K562 (cell line): ENCODE measurements around the gene PRKD1. TPM values are rescaled to one million over a fixed set of nuclear protein-coding genes. Genes with fewer than 3 reads are reported as not detected.

Experiments used
- ATAC-seq: fragments of 200-7000 bp; cut with Tn5 transposase; 3 replicates; pipeline ENCODE4 v1.9.1; 2020; ENCODE audit warnings: moderate library complexity
- BruUV-seq: library from RNA; stranded (reverse); fragments of 400-500 nt; replicated peaks from 2 replicates; lab custom pipeline; 2021; lab: Mats Ljungman, UMichigan
- CTCF ChIA-PET: fragments of 300-600 bp; formaldehyde crosslinking; extraction: SDS; loops from one replicate; lab custom pipeline; 2021; ENCODE audit warnings: low intra/inter-chr PET ratio; lab: Yijun Ruan, JAX
- POLR2A ChIA-PET: fragments of 300-600, 350-650 bp; sonication (Branson Sonifier 250); formaldehyde crosslinking; extraction: SDS; loops from one replicate; lab custom pipeline; 2021; ENCODE audit warnings: antibody characterized with exemption, inconsistent platforms; lab: Yijun Ruan, JAX
- DNase-seq, 4 experiments: peaks; one replicate each; pipeline versions ENCODE4 v3.0.0 to v3.0.0-alpha.2; 2011 to 2018; ENCODE audit warnings: low spot score in 3 of 4, mixed read lengths in 3 of 4; ENCODE audit errors: extremely low read depth in 1 of 4
- FAIRE-seq: peaks from 2 replicates; lab custom pipeline; 2011; peaks lifted over from hg19 to GRCh38; lab: Jason Lieb, UNC
- H2AFZ ChIP-seq: 2 replicates; pipeline ENCODE4 v1.6.0; 2011; ENCODE audit warnings: low read depth, low read length, control low read depth, inconsistent platforms
- H3K27ac ChIP-seq: fragments of 200-600 bp; 3 replicates; pipeline ENCODE4 v1.8.0; 2011; ENCODE audit warnings: low read depth, mild to moderate bottlenecking, control low read depth, inconsistent platforms, low read length, moderate library complexity, mixed read lengths; ENCODE audit errors: extremely low read depth
- H3K27me3 ChIP-seq, 2 experiments: fragments of 300-600 bp in 1 of 2; 2 replicates in 1 of 2; 3 replicates in 1 of 2; pipeline versions ENCODE4 v1.6.0 to v1.8.0; 2011; ENCODE audit warnings: inconsistent platforms in 2 of 2, low read length in 2 of 2, mild to moderate bottlenecking in 1 of 2, mixed read lengths in 1 of 2, moderate library complexity in 1 of 2; ENCODE audit not compliant: control insufficient read depth in 2 of 2, insufficient read depth in 2 of 2
- H3K36me3 ChIP-seq: fragments of 300-600 bp; 3 replicates; pipeline ENCODE4 v1.8.0; 2011; ENCODE audit warnings: mild to moderate bottlenecking, low read length, inconsistent platforms; ENCODE audit not compliant: control insufficient read depth, insufficient read depth
- H3K4me1 ChIP-seq, 2 experiments: fragments of 200-600 bp in 1 of 2; replicated peaks in 1 of 2; 2 replicates in 1 of 2; 3 replicates in 1 of 2; pipeline versions ENCODE4 v1.5.1 to v1.8.0; 2011; ENCODE audit warnings: inconsistent platforms in 2 of 2, low read length in 2 of 2, mild to moderate bottlenecking in 1 of 2, mixed read lengths in 1 of 2, moderate library complexity in 1 of 2; ENCODE audit not compliant: control insufficient read depth in 2 of 2, insufficient read depth in 2 of 2
- H3K4me2 ChIP-seq: 2 replicates; pipeline ENCODE4 v1.6.1; 2011; ENCODE audit warnings: low read length, control low read depth, inconsistent platforms, mixed read lengths; ENCODE audit not compliant: insufficient read depth
- H3K4me3 ChIP-seq: fragments of 200-600 bp; sonication (generic), shearing (Covaris generic); 2 replicates; pipeline ENCODE4 v1.5.1; 2016; ENCODE audit warnings: control low read depth, inconsistent platforms
- H3K79me2 ChIP-seq: fragments of 200-600 bp; 3 replicates; pipeline ENCODE4 v1.8.0; 2011; ENCODE audit warnings: low read length, inconsistent platforms; ENCODE audit not compliant: control insufficient read depth, insufficient read depth
- H3K9ac ChIP-seq, 2 experiments: 2 replicates each; pipeline versions ENCODE4 v1.6.0 to v1.6.1; 2011; ENCODE audit warnings: low read depth in 2 of 2, low read length in 2 of 2, control low read depth in 1 of 2, inconsistent platforms in 1 of 2, mild to moderate bottlenecking in 1 of 2, mixed read lengths in 1 of 2; ENCODE audit not compliant: insufficient read depth in 1 of 2
- H3K9me1 ChIP-seq: one replicate; pipeline ENCODE4 v1.6.0; 2011; ENCODE audit warnings: inconsistent platforms, mild to moderate bottlenecking, low read length, moderate library complexity; ENCODE audit not compliant: control insufficient read depth, insufficient read depth
- H3K9me3 ChIP-seq: replicated peaks from 2 replicates; pipeline ENCODE4 v1.5.1; 2011; ENCODE audit warnings: low read depth, low read length, inconsistent platforms; ENCODE audit not compliant: control insufficient read depth, insufficient read depth
- H4K20me1 ChIP-seq: replicated peaks from 2 replicates; pipeline ENCODE4 v1.6.1; 2011; ENCODE audit warnings: low read length, inconsistent platforms, mixed read lengths; ENCODE audit not compliant: control insufficient read depth, insufficient read depth
- CREM ChIP-seq: IDR thresholded peaks from 2 replicates; pipeline ENCODE4 v1.6.1; 2014; ENCODE audit warnings: antibody characterized with exemption, low read depth
- DPF2 ChIP-seq: fragments of 450-650 bp; IDR thresholded peaks from 2 replicates; pipeline ENCODE4 v1.6.1; 2016
- ETS1 ChIP-seq: conservative IDR thresholded peaks from 2 replicates; pipeline ENCODE4 v1.6.1; 2011; ENCODE audit warnings: low read depth, mild to moderate bottlenecking, low read length; ENCODE audit not compliant: control insufficient read depth
- GTF2E2 ChIP-seq: fragments of 200-800 bp; sonication (Bioruptor generic); IDR thresholded peaks from 2 replicates; pipeline ENCODE4 v1.6.1; 2016; ENCODE audit warnings: missing genetic modification characterization, missing compliant biosample characterization
- HDAC1 ChIP-seq, 2 experiments: fragments of 450-650 bp; IDR thresholded peaks; 2 replicates each; pipeline ENCODE4 v1.6.1; 2016 to 2017; ENCODE audit warnings: inconsistent platforms in 1 of 2, mild to moderate bottlenecking in 1 of 2, moderate library complexity in 1 of 2
- IRF1 ChIP-seq: sonication (generic); formaldehyde crosslinking; IDR thresholded peaks from 2 replicates; pipeline ENCODE4 v1.8.0; 2022; ENCODE audit warnings: missing genetic modification reagents, mild to moderate bottlenecking, borderline replicate concordance
- MLX ChIP-seq, 2 experiments: fragments of 450-650 bp in 1 of 2; sonication (generic) in 1 of 2; formaldehyde crosslinking; conservative IDR thresholded peaks; 2 replicates each; pipeline versions ENCODE4 v1.4.0 to v1.8.1; 2020 to 2022; ENCODE audit warnings: mild to moderate bottlenecking in 1 of 2, missing genetic modification reagents in 1 of 2
- NR3C1 ChIP-seq: sonication (generic); formaldehyde crosslinking; IDR thresholded peaks from 2 replicates; pipeline ENCODE4 v1.8.1; 2022; ENCODE audit warnings: missing genetic modification reagents
- OTX1 ChIP-seq: fragments of 450-650 bp; formaldehyde crosslinking; IDR thresholded peaks from 2 replicates; pipeline ENCODE4 v1.4.0; 2022; ENCODE audit warnings: mild to moderate bottlenecking
- RBM39 ChIP-seq: fragments of 200-400 bp; formaldehyde crosslinking; optimal IDR thresholded peaks from 2 replicates; pipeline ENCODE3; 2018; ENCODE audit warnings: low read depth, low read length
- ZBTB5 ChIP-seq: fragments of 450-650 bp; IDR thresholded peaks from 2 replicates; pipeline ENCODE4 v1.6.1; 2017; ENCODE audit warnings: antibody characterized with exemption
- ZHX1 ChIP-seq: fragments of 150-350 bp; conservative IDR thresholded peaks from 2 replicates; pipeline ENCODE4 v1.6.1; 2014; ENCODE audit warnings: low read length
- ZKSCAN1 ChIP-seq: fragments of 150-350 bp; IDR thresholded peaks from 2 replicates; pipeline ENCODE4 v1.6.1; 2016; ENCODE audit warnings: low read depth, low read length
- ZNF311 ChIP-seq: fragments of 250-450 bp; sonication (Bioruptor Pico); IDR thresholded peaks from 2 replicates; pipeline ENCODE4 v1.4.0; 2020; ENCODE audit warnings: mild to moderate bottlenecking, moderate library complexity
- ZNF511 ChIP-seq: sonication (generic); formaldehyde crosslinking; IDR thresholded peaks from 2 replicates; pipeline ENCODE4 v1.8.0; 2022; ENCODE audit warnings: mild to moderate bottlenecking, missing genetic modification reagents
- WGBS: fragments of 100-300 bp; shearing (Covaris generic); methylation state at CpG from one replicate; pipeline ENCODE4 v1.1.6; 2016; ENCODE audit warnings: low coverage, mixed read lengths; ENCODE audit not compliant: insufficient coverage; ENCODE audit errors: missing lambda C conversion rate; 5-methylcytosine and 5-hydroxymethylcytosine counted together
- in situ Hi-C: fragments of 300-500 bp; cut with MboI; formaldehyde crosslinking; loops from 4 replicates; pipeline ENCODE4 v1.15.0; 2018; ENCODE audit warnings: inconsistent platforms, mixed read lengths
- intact Hi-C: fragments of 100-400 bp; cut with micrococcal nuclease; formaldehyde crosslinking; loops from 2 replicates; pipeline ENCODE4 v1.14.2; 2022
- polyA plus RNA-seq, 8 experiments: library from polyadenylated mRNA; depleted of rRNA in 4 of 8; stranded (reverse) in 5 of 8; unstranded in 3 of 8; fragments of >200 nt; fragmentation: Nextera tagmentation in 2 of 8; fragmentation: Illumina TruSeq in 1 of 8; extraction: Ambion mirVana in 2 of 8; extraction: Trizol in 1 of 8; gene quantifications; 2 replicates each; pipeline versions ENCODE4 v1.2.1 to v1.2.3, GENCODE V29; 2011 to 2014; ENCODE audit warnings: inconsistent platforms in 1 of 8, missing spikeins in 1 of 8
- total RNA-seq, 7 experiments: library from RNA; depleted of rRNA in 6 of 7; stranded (reverse); fragments of >200 nt in 6 of 7; fragmentation: Illumina TruSeq in 2 of 7; extraction: Trizol in 2 of 7; gene quantifications; 2 replicates each; pipeline versions ENCODE4 v1.2.1 to v1.2.3, GENCODE V29; 2011 to 2021; ENCODE audit warnings: low replicate concordance in 1 of 7

PRKD1 gene
- total and polyA plus RNA-seq, 9 of the 15 experiments (the other 6 are each of a cell fraction or from before 2014, with no cell fraction given): 0.04 to 0.25 (median 0.13) TPM; not detected in 1

GRCh38 chr14:29757711-29758233, 169.9 kb downstream of the PRKD1 start:
- H3K9me1 ChIP-seq: no peaks in the 10 kb centered on the region
- no peak overlapping the region for H3K9ac ChIP-seq
- in situ Hi-C loops (no loop called here), intact Hi-C loops (no loop called here)
- no peak for DNase-seq
- FAIRE-seq: no peak
- H3K27ac ChIP-seq: no peak overlapping the region
- H3K36me3 ChIP-seq: no peaks in the 10 kb centered on the region
- H3K9me3 ChIP-seq: no peaks in the 10 kb centered on the region
- no TSS peak for BruUV-seq
- H4K20me1 ChIP-seq: no peaks in the 10 kb centered on the region
- ChIA-PET CTCF (no interaction called here), POLR2A (interaction anchor here (0.7 kb wide), 1 partner anchor 693 kb away, joined by 3 read pairs; no protein-coding TSS in a partner anchor)
- H3K4me1 ChIP-seq: no peaks in the 10 kb centered on the region
- no peaks in the 10 kb centered on the region for H3K27me3 ChIP-seq
- H3K79me2 ChIP-seq: no peaks in the 10 kb centered on the region
- no peak overlapping the region for H3K4me2 ChIP-seq
- no peak for ATAC-seq
- WGBS: 4% methylated on average over 2 of the region's 3 CpGs
- no peak overlapping the region for H3K4me3 ChIP-seq
- no peak overlapping the region for H2AFZ ChIP-seq
- TF ChIP-seq ETS1: no peak
- no peak for TF ChIP-seq GTF2E2 (tag)
- no peak for TF ChIP-seq HDAC1 (IDR thresholded peaks at IDR 0.05)
- TF ChIP-seq ZHX1: no peak
- no peak for TF ChIP-seq OTX1 (CRISPR knock-in tag)
- TF ChIP-seq RBM39: no peak
- no peak for TF ChIP-seq MLX (CRISPR knock-in tag; conservative IDR thresholded peaks at IDR 0.05)
- no peak for TF ChIP-seq IRF1 (CRISPR knock-in tag)
- no peak for TF ChIP-seq DPF2
- TF ChIP-seq ZBTB5: no peak
- TF ChIP-seq ZNF511 (CRISPR knock-in tag): no peak
- TF ChIP-seq CREM: no peak
- TF ChIP-seq ZNF311 (CRISPR knock-in tag): no peak
- TF ChIP-seq NR3C1 (CRISPR knock-in tag): no peak
- no peak for TF ChIP-seq ZKSCAN1
